Measurements from ENCODE around the gene CRYGD.
"Not testable (repeated sequence)": the region's sequence is repeated elsewhere in the genome, so short reads cannot be mapped to it uniquely, and the experiment has no call there.

CRYGD gene

GRCh38 chr2:208124013-208124715 lies at the start of gene CRYGD:
Gene CRYGD, minus strand, starts transcription at chr2:208124524. Its CDS starts 51 bp downstream, at chr2:208124473.
- DNase-seq, result not testable (repeated sequence)

DNA sequence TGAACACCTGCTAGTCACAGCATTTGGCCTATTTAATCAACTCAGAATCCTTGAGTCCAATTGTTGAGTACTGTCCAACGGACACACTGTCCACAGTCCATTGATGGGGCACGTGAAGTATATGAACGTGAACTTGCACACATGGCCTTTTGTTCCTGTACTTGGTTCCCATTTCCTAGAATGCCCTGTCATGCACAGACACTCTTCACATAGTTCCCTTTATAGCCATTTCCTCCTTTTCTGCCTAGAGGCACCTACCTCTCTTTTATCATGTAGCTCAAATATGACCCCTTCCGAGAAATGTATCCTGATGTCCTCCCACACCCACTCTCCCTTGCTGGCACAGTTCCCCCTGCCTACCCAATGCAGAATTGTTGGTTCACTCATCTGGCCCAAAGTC lies 47.8 kb upstream of the CRYGD start:
- DNase-seq, result no peak

GRCh38 chr2:208164951-208165755 lies 40.8 kb upstream of the CRYGD start:
- DNase-seq, result no peak

DNA sequence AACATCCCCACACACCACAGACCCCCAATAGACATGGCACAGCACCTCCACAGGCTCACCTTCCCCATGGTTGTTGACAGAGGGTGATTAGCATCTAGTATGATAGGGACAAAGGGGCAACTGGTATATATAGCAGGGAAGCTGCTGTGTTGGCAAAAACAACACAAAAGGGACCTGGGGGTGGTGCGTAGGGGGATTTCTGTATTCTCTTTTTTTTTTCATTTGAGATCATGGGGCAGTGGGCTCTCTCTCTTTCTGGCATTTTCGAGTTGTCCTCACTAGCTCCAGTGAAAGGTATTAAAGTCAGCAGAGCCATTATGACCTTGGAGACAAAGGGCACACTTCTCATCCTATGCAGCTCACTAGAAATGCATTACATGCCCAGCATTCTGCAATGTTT lies 39.2 kb upstream of the CRYGD start, which contains the start of gene CRYGA:
TSS of gene CRYGA (minus strand) at position 101 of the 400 bp plus-strand sequence. CDS start at position 68, 33 bp downstream.
- DNase-seq, result no peak

GRCh38 chr2:208156439-208156838 lies 32.1 kb upstream of the CRYGD start:
- no peak for DNase-seq

GRCh38 chr2:208153156-208153555 lies 28.8 kb upstream of the CRYGD start:
- DNase-seq, result no peak

GRCh38 chr2:208150956-208151355 lies 26.6 kb upstream of the CRYGD start:
- no peak for DNase-seq

- no peak for DNase-seq
Observed at GRCh38 chr2:208150094-208150493, 25.8 kb upstream of the CRYGD start.

DNA sequence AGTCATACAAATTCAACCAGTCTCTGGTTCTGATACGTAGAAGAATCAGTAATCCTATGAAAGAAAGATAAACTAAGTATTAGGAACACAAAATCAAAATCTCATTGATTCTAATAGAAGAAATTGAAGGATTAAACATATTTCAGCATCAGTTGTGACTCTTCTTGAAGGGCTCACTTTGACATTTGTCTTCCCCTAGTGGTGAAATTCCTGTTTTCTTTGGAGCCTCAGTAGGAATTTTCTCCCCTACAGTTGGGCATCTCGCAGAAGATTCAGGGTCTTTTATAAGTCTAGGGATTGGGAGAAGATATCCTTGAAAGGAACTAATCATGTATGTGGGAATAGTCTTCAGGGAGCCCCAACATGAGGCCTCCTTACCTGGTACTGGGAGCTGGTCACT lies 24.5 kb upstream of the CRYGD start:
- DNase-seq, result no peak

GRCh38 chr2:208147759-208148158 lies 23.4 kb upstream of the CRYGD start:
- DNase-seq, result no peak

DNA sequence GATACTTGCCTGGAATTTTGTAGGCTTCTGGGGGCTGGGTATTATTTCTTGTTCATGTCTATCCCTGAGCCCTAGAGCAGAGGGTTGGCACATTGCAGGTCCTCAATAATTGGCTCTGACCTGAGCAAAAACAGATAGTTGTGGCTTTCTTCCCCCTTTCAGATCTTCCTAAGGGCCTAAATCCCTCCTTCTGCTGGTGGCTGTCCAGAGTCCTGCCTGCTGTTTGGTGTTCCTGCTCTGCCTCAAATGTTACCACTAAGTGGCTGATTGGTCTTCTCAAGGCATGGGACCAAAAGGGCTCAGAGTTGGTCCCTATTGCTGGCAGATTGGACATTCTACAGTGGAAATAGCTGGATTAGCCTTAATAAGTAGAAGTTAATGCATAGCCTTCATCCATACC lies 22.7 kb upstream of the CRYGD start:
- no peak for DNase-seq

GRCh38 chr2:208146006-208146405 lies 21.7 kb upstream of the CRYGD start, which contains the start of gene CRYGB:
Gene CRYGB, minus strand, starts transcription at chr2:208146158. Its CDS starts 38 bp downstream, at chr2:208146120.
- DNase-seq, result no peak

DNA sequence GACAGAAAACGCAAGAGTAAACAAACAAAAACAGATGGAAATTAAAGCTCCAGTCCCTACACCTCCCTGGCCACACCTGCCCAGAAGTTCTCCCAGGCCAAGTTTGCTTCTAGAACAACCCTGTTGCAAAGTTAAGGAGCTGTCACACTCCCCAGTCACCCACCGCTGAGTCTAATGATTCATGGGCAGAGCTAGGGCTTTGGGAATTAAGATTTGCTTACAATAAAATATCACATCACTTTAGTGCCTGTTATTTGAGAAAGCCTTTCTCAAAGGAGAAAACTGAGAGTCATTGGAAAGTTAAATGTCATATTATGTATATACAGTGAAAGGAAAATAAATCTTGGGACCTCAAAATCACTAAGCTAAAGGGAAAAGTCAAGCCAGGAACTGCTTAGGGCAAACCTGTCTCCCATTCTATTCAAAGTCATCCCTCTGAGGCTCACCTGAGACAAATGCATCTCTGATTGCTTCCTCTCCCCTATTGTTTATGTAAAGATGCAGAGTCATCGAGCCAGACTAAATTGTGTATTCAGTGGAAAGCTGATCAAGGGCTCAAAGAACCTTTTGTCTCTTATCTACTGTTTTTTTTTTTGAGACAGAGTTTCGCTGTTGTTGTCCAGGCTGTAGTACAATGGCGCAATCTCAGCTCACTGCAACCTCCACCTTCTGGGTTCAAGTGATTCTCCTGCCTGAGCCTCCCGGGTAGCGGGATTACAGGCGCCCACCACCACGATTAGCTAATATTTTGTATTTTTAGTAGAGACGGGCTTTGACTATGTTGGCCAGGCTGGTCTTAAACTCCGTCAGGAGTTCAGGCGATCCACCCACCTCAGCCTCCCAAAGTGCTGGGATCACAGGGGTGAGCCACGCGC lies 18.8 kb upstream of the CRYGD start:
- no peak for DNase-seq

GRCh38 chr2:208142240-208142924 lies 18.1 kb upstream of the CRYGD start:
- DNase-seq, result no peak

GRCh38 chr2:208139447-208139846 lies 15.1 kb upstream of the CRYGD start:
- DNase-seq, result no peak

DNA sequence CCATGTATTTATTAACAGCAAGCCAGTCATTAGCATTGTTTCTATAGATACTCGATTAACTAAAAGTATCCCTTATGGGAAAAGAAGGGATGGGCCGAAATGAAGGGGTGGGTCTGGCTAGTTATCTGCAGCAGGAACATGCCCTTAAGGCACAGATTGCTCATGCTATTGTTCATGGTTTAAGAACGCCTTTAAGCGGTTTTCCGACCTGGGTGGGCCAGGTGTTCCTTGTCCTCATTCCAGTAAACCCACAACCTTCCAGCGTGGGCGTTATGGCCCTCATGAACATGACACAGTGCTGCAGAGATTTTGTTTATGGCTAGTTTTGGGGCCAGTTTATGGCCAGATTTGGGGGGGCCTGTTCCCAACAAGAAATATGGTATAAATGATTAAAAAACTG lies 14.0 kb upstream of the CRYGD start:
- not testable (repeated sequence) for DNase-seq

DNA sequence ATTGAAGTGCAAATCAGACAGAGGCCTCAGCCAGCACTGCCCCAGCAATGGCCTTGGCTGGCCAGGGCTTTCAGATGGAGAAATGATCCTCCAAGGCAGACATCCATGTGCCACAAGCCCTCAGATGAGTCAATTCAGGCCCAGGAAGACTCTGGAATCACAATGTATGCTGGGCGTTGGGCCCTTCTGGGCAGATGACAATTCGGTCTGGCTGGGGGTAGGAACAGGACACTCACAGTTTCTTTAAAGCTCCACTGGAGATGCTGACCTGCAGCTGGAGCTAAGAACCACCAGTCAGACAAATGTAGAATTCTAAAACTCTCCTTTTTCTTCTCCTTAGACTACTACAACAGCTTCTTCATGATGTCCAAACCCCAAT lies 12.4 kb upstream of the CRYGD start:
- no peak for DNase-seq

- DNase-seq, result no peak
Observed at GRCh38 chr2:208135794-208136715, 11.7 kb upstream of the CRYGD start.

GRCh38 chr2:208134928-208135586 lies 10.7 kb upstream of the CRYGD start:
- DNase-seq, result no peak

- DNase-seq, result no peak
Observed at GRCh38 chr2:208130712-208131110, 6.4 kb upstream of the CRYGD start.

Measured in stimulated activated CD4-positive, alpha-beta T cell treated with anti-CD3 and anti-CD28 coated beads, Interleukin-4, amount 100 ng/mL, for 1 hour (primary cell).